Left ventricle myocardium inferior (tissue), 1 donor: ENCODE results near the gene INF2. TPM values are rescaled to one million over a fixed set of nuclear protein-coding genes. Genes with fewer than 3 reads are reported as not detected.
A peak's percentile ranks its signal among the peaks of the same experiment; 100 is the strongest.

ENCODE experiments used
- DNase-seq: peaks from one replicate; pipeline ENCODE4 v3.0.0-alpha.2; 2020
- H3K27ac ChIP-seq: fragments of 200-600 bp; replicated peaks from 2 replicates; pipeline ENCODE4 v1.8.0; 2021
- H3K27me3 ChIP-seq: fragments of 200-600 bp; 2 replicates; pipeline ENCODE4 v1.8.0; 2021; ENCODE audit warnings: low read depth
- H3K36me3 ChIP-seq: fragments of 200-600 bp; 2 replicates; pipeline ENCODE4 v1.8.0; 2021
- H3K4me1 ChIP-seq: fragments of 200-600 bp; 2 replicates; pipeline ENCODE4 v1.8.0; 2021
- H3K4me3 ChIP-seq: fragments of 200-600 bp; 2 replicates; pipeline ENCODE4 v1.8.0; 2021; ENCODE audit warnings: mild to moderate bottlenecking, moderate library complexity
- H3K9me3 ChIP-seq: fragments of 200-600 bp; replicated peaks from 2 replicates; pipeline ENCODE4 v1.8.0; 2021
- intact Hi-C: fragments of 100-400 bp; cut with micrococcal nuclease; formaldehyde crosslinking; loops from one replicate; pipeline ENCODE4 v1.11.0; 2022
- total RNA-seq: library from RNA; stranded (reverse); fragmentation: NEBNext Ultra II Directional; extraction: Animal tissue kit (Norgen Biotek cat#: 25700); gene quantifications from one replicate; pipeline ENCODE4 v1.2.1, GENCODE V29; 2021
- TF ChIP-seq, protein P1 (sequence below): fragments of 200-600 bp; IDR thresholded peaks from 2 replicates; pipeline ENCODE4 v1.8.0; 2021; ENCODE audit warnings: antibody characterized with exemption, mild to moderate bottlenecking, borderline replicate concordance
- donor health status: DM: no; HTN: yes; CAD: no; lungs with severe emphysema.

Gene INF2
- total RNA-seq, 1 donor from 2014 or later, result 28.5 TPM

DNA sequence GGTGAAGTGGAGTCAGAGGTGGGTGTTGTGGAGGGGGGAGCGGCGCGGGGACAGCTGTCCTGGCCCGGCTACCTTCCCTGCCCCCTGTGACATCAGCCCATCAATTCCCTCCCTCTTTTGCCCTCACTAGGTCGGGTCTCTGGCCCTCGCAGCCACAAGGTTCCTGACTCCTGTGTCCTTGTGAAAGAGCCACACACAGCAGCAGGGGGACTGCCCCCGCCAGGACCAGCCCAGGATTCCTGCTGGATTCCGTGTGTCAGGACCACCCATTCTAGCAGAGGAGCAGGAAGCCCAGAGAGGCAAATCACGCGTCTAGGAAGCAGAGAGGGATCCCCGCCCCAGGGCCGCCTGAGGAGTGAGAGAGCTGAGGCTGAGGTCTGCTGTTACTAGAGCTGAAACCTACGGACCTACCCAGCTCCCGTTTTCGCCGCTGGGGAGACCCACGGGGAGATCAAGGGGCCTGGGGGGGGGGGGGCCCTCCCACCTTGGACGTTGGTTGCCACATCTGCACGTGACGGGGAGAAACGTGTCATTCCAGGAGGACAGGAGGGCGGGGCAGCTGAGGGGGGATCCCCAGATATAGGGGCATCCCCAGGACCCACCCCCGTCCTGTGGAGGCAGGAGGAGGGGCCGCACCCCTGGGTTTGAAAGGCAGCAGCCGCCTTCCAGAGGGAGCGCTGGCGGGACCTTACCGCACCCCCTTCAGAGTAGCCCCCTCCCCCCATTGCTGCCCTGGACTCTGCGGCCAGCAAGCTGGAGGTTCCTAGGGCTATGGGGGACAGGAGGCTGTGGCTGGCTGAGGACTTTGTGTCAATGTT lies 12.5 kb upstream of the INF2 start:
- TF ChIP-seq, protein P1, sequence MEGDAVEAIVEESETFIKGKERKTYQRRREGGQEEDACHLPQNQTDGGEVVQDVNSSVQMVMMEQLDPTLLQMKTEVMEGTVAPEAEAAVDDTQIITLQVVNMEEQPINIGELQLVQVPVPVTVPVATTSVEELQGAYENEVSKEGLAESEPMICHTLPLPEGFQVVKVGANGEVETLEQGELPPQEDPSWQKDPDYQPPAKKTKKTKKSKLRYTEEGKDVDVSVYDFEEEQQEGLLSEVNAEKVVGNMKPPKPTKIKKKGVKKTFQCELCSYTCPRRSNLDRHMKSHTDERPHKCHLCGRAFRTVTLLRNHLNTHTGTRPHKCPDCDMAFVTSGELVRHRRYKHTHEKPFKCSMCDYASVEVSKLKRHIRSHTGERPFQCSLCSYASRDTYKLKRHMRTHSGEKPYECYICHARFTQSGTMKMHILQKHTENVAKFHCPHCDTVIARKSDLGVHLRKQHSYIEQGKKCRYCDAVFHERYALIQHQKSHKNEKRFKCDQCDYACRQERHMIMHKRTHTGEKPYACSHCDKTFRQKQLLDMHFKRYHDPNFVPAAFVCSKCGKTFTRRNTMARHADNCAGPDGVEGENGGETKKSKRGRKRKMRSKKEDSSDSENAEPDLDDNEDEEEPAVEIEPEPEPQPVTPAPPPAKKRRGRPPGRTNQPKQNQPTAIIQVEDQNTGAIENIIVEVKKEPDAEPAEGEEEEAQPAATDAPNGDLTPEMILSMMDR, result no peak
- H3K27me3 ChIP-seq, result no peaks in the 10 kb centered on the region
- peaks cover 55% of the 10 kb centered on the region for H3K4me1 ChIP-seq

DNA sequence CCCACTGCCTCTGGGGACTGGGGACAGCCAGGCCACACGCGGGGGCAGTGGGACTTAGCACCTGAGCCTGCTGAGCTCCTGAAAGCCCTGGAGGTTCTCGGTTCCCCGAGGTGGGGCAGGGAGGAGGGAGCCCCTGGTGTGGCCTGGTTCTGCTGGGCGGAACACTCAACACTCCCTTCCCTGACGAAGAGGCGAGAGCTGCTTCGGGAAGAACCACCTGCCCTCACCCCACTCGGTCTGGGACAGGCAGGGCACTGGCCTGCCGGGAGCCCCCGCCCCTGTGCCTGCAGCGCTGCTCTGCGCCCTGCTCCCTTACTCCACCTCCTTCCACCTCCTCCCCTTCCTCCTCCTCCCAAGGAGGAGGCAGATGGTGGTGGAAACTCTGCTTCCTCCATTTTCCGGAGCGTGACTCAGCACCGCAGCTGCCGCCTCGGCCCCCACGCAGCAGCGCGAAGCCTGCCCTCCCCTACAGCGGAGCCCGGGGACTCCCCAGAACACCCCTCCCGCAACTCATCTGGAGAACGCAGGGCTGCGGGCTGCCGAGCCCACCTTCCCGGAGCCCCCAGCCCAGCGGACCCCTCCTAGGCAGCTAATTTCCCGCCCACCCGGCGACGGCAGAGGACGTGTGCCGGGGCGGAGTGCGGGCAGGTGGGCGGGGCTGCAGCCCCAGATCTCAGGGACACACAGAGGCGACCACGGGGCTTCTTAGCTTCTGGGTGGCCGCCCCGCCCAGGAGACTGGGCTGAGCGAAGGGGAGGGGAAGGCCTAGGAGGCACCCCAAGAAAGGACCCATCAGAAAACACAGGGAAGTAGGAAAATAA lies 11.7 kb upstream of the INF2 start:
- peak overlapping the region; percentile 72 for H3K4me3 ChIP-seq
- H3K36me3 ChIP-seq, result no peaks in the 10 kb centered on the region
- H3K9me3 ChIP-seq, result no peaks in the 10 kb centered on the region
- intact Hi-C loops, result no loop called here
- TF ChIP-seq, protein P1, result no peak
- H3K27me3 ChIP-seq, result no peaks in the 10 kb centered on the region
- DNase-seq, result peak; percentile 82
- peak overlapping the region; percentile 95 for H3K27ac ChIP-seq
- peaks cover 63% of the 10 kb centered on the region for H3K4me1 ChIP-seq

More for the DNA sequence above, 12.5 kb upstream of the INF2 start:
- no peaks in the 10 kb centered on the region for H3K36me3 ChIP-seq
- H3K27ac ChIP-seq, result peak overlapping the region; percentile 95
- DNase-seq, result peak; percentile 17
- peak overlapping the region; percentile 72 for H3K4me3 ChIP-seq
- intact Hi-C loops, result no loop called here
- no peaks in the 10 kb centered on the region for H3K9me3 ChIP-seq

DNA sequence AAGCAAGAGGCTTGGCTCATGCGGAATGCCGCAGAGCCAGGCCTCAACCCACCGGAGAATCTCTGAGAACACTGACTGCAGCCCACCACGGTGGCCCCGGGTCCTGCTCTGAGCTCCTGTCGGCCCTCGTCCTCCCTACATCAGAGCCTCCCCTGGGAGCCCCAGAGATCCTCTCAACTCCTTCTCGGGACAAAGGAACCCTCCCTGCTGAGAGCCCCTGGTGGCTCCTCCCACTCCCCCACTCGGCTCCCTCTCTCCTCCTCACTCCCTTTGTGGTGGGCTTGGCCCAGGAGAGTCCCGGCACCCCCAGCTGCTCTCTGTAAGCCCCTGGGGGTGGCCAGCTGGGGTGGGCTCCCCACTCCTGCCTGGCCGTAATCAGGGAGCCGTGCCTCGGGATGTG lies 11.1 kb upstream of the INF2 start:
- peaks cover 68% of the 10 kb centered on the region for H3K4me1 ChIP-seq

DNA sequence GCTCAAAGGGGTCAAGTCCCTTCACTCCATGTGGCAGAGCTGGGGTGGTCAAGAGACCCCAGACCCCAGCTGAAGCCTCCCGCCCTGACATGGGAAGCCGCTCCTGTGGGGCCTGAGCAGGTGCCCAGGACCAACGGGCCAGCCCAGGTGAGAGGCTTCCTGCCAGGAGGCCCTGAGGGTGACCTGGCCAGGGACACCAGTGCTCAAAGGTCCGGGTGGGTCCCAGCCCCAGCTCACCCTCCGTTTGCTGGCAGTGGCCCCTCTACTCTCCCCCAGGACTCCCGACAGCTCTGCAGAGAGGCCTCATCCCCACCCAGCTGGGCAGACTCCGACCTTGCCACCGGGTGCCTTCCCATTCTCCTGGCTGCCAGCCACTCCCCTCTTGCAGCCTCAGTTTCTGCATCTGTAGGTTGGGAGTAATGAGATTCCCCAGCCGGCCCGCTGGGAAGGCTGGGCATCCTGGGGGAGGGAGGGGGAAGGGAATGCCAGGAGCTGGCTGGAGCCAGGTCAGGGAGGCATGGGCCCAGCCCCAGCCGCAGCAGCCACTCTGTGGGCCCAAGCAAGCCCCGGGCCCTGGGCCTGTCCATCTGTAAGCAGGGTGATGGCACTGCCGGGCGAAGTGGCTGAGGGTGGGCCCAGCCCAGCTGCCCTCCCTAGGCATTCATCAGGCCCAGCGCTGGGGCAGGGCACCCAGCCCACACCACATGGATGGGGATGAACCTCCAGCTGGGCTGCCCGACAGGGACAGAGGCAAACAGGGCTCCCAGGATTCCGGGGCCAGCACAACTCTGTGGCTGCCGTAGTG lies 10.3 kb upstream of the INF2 start:
- peak overlapping the region; percentile 95 for H3K27ac ChIP-seq
- intact Hi-C loops, result no loop called here
- no peak overlapping the region for H3K4me3 ChIP-seq
- peaks cover 68% of the 10 kb centered on the region for H3K4me1 ChIP-seq
- TF ChIP-seq, protein P1, result no peak
- H3K27me3 ChIP-seq, result no peaks in the 10 kb centered on the region
- DNase-seq, result peak; percentile 16
- H3K36me3 ChIP-seq, result no peaks in the 10 kb centered on the region
- H3K9me3 ChIP-seq, result no peaks in the 10 kb centered on the region

More for the DNA sequence above, 11.1 kb upstream of the INF2 start:
- H3K36me3 ChIP-seq, result no peaks in the 10 kb centered on the region
- TF ChIP-seq, protein P1, result no peak
- DNase-seq, result peak; percentile 54
- intact Hi-C loops, result no loop called here
- no peaks in the 10 kb centered on the region for H3K9me3 ChIP-seq
- peak overlapping the region; percentile 95 for H3K27ac ChIP-seq
- peak overlapping the region; percentile 72 for H3K4me3 ChIP-seq
- H3K27me3 ChIP-seq, result no peaks in the 10 kb centered on the region
